IPS-20b (cell line): ENCODE results near the gene CSH1.

Experiments
- H3K27ac ChIP-seq: one replicate; pipeline ENCODE4 v1.5.1; 2013; ENCODE audit warnings: low read length
- H3K27me3 ChIP-seq: 2 replicates; pipeline ENCODE4 v1.6.1; 2013; ENCODE audit warnings: mild to moderate bottlenecking, low read length, inconsistent platforms; ENCODE audit not compliant: insufficient read depth
- H3K36me3 ChIP-seq: 2 replicates; pipeline ENCODE4 v1.6.1; 2013; ENCODE audit warnings: low read depth, mild to moderate bottlenecking, inconsistent platforms, low read length, moderate library complexity; ENCODE audit not compliant: insufficient read depth
- H3K4me1 ChIP-seq: 2 replicates; pipeline ENCODE4 v1.6.1; 2013; ENCODE audit warnings: mild to moderate bottlenecking, control low read depth, inconsistent platforms, low read length, moderate library complexity; ENCODE audit not compliant: insufficient read depth
- H3K4me3 ChIP-seq: 2 replicates; pipeline ENCODE4 v1.5.1; 2013; ENCODE audit warnings: mild to moderate bottlenecking, low read length, inconsistent platforms
- H3K9ac ChIP-seq: 2 replicates; pipeline ENCODE4 v1.6.1; 2013; ENCODE audit warnings: low read depth, mild to moderate bottlenecking, inconsistent platforms, low read length, moderate library complexity
- H3K9me3 ChIP-seq: 2 replicates; pipeline ENCODE4 v1.6.1; 2013; ENCODE audit warnings: mild to moderate bottlenecking, low read depth, low read length, inconsistent platforms; ENCODE audit not compliant: insufficient read depth

CSH1 gene

DNA sequence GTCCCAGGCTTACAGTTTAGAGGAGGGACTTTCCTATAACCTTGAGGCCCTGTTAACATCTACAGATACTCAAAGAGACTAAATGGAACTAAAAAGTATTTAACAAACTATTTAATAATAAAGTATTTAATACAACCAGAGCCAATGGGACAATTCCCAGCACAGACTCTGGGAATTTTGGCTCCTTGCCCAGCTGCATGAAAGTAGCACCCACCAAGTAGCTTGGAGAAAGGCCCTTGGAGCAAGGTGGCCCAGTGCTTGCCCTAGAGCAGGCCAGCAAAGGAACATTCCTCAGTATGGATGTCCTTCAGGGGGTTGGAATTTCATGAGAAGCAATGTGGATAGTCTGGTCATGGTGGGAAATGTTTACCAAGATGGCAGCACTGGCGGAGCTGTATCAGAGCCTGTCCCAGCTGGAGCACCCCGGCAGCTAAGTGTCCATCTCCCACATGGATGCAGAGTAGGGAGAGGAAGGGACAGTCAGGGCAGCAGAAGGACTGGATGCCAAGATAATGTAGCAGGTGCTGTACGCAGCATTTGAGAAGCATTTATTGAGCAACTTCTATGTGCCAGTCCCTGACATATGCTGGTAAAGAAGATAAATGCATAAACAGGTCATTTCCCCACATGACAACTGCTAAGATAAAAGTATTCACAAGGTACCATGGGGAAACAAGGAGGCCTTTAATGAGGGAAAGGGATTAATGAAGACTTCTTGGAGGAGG is 48.7 kb downstream of the CSH1 start:
- no peak overlapping the region for H3K9ac ChIP-seq
- peaks cover 7% of the 10 kb centered on the region; the same call in 1 of the 2 replicates for H3K9me3 ChIP-seq
- H3K4me3 ChIP-seq = no peak overlapping the region
- no peaks in the 10 kb centered on the region for H3K36me3 ChIP-seq
- peaks cover 48% of the 10 kb centered on the region for H3K27me3 ChIP-seq
- no peaks in the 10 kb centered on the region for H3K4me1 ChIP-seq
- H3K27ac ChIP-seq = no peak overlapping the region

DNA sequence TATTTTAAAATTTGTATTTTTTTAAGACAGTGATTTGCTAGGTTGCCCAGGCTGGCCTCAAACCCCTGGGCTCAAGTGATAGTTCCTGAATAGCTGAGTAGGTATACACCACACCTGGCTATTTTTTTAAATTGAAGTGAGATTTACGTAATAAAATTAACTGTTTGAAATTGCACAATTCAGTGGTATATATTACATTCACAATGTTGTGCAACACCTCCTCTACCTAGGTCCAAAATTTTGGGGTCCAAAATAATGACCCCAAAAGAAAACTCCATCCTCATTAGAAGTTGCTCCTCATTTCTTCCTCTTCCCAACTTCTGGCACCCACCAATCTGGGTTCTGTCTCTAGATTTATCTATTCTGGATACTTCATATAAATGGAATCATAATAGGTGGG is 50.9 kb downstream of the CSH1 start:
- Histone ChIP-seq H3K27ac (no peak overlapping the region), H3K27me3 (peaks cover 48% of the 10 kb centered on the region), H3K9me3 (peaks cover 7% of the 10 kb centered on the region; the same call in 1 of the 2 replicates), H3K4me3 (no peak overlapping the region), H3K4me1 (peaks cover 9% of the 10 kb centered on the region), H3K9ac (no peak overlapping the region), H3K36me3 (no peaks in the 10 kb centered on the region)
